Vagina (tissue), 2 donors: ENCODE results near the gene TTC19.

Experiments used
- CTCF ChIP-seq, 3 experiments: fragments of 450-650 bp in 2 of 3; fragments of 200-600 bp in 1 of 3; sonication (generic) in 1 of 3; IDR thresholded peaks; one replicate each; pipeline ENCODE4 v1.5.1; 2017 to 2019; ENCODE audit warnings: antibody characterized with exemption in 3 of 3, mild to moderate bottlenecking in 2 of 3, moderate library complexity in 2 of 3
- POLR2AphosphoS5 ChIP-seq, 2 donors: sonication (generic); formaldehyde crosslinking; IDR thresholded peaks; one replicate each; pipeline ENCODE4 v1.9.0; 2017; ENCODE audit warnings: antibody characterized with exemption in 2 of 2, mild to moderate bottlenecking in 2 of 2, low read depth in 1 of 2; ENCODE audit not compliant: insufficient read depth in 1 of 2

DNA sequence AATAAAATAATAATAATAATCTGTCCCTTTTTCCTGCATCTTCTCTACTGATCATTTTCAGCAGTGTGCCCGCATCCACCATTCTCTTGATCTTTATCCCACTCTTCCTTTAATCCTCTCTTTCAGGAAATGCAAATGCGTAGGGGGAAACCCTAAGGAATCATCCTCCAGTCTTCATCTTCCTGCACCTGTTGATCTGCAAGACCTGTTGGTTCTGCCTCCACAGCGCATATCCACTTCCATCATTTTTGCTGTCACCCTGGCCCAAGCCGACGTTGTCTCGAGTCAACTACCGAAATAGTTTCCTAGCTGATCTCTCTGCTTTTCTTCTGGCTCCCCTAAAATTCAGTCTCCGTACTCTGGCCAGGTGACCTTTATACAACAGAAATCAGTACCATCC lies 30.2 kb upstream of the TTC19 start:
- TF ChIP-seq CTCF (IDR thresholded peaks at IDR 0.05) (no peak), POLR2AphosphoS5 (IDR thresholded peaks at IDR 0.05; ENCODE audit: insufficient read depth in 1 of 2, low read depth in 1 of 2) (no peak)
